ENCODE results near the gene COLGALT1.

COLGALT1 gene

DNA sequence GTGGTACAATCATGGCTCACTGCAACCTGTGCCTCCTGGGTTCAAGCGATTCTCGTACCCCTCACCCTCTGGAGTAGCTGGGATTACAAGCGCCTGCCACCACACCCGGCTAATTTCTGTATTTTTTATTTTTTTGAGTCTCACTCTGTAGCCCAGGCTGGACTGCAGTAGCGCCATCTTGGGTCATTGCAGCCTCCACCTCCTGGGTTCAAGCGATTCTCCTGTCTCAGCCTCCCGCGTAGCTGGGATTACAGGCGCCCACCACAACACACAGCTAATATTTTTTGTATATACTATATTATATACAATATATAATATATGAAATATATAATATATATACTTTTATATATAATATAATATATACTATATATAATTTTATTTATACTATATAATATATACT is 52.5 kb downstream of the COLGALT1 start:
- TF ChIP-seq, protein P1, sequence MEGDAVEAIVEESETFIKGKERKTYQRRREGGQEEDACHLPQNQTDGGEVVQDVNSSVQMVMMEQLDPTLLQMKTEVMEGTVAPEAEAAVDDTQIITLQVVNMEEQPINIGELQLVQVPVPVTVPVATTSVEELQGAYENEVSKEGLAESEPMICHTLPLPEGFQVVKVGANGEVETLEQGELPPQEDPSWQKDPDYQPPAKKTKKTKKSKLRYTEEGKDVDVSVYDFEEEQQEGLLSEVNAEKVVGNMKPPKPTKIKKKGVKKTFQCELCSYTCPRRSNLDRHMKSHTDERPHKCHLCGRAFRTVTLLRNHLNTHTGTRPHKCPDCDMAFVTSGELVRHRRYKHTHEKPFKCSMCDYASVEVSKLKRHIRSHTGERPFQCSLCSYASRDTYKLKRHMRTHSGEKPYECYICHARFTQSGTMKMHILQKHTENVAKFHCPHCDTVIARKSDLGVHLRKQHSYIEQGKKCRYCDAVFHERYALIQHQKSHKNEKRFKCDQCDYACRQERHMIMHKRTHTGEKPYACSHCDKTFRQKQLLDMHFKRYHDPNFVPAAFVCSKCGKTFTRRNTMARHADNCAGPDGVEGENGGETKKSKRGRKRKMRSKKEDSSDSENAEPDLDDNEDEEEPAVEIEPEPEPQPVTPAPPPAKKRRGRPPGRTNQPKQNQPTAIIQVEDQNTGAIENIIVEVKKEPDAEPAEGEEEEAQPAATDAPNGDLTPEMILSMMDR (IDR thresholded peaks at IDR 0.05; ENCODE audit: control insufficient read depth, insufficient read depth, low read depth, low read length, missing control alignments), result no peak
- no peak overlapping the region for H3K4me3 ChIP-seq (ENCODE audit: control insufficient read depth, low read depth, low read length)
- DNase-seq (ENCODE audit: low read depth), result no peak

GRCh38 chr19:17610384-17610783 is 54.9 kb downstream of the COLGALT1 start:
- no peak for DNase-seq (ENCODE audit: low read depth)
- TF ChIP-seq, protein P1 (IDR thresholded peaks at IDR 0.05; ENCODE audit: control insufficient read depth, insufficient read depth, low read depth, low read length, missing control alignments), result no peak
- H3K4me3 ChIP-seq (ENCODE audit: control insufficient read depth, low read depth, low read length), result no peak overlapping the region

- DNase-seq (ENCODE audit: low read depth), result no peak
- H3K4me3 ChIP-seq (ENCODE audit: control insufficient read depth, low read depth, low read length), result no peak overlapping the region
- TF ChIP-seq, protein P1 (IDR thresholded peaks at IDR 0.05; ENCODE audit: control insufficient read depth, insufficient read depth, low read depth, low read length, missing control alignments), result no peak
These were observed 56.2 kb downstream of the COLGALT1 start for GRCh38 chr19:17611462-17612244.

DNA sequence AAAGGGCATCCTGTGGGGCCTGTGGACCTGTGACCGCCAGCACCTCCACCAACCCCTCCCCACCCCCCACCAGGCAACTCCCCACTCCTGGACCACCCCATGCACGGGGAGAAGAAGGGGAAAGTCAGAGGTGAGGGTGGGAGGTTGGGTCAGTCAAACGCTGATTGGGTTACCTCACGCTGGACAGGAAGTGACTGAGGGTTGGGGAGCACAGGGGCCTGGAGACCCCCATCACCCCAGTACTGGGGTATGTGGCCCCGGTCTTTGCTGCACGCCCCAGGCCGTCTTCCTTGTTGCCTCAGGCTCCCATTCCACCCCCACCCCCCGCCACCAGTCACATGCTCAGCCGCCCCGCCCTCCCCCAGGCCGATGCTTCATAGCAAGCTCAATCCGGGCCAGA is 59.0 kb downstream of the COLGALT1 start:
- no peak overlapping the region for H3K4me3 ChIP-seq (ENCODE audit: control insufficient read depth, low read depth, low read length)
- DNase-seq (ENCODE audit: low read depth), result no peak
- TF ChIP-seq, protein P1 (IDR thresholded peaks at IDR 0.05; ENCODE audit: control insufficient read depth, insufficient read depth, low read depth, low read length, missing control alignments), result no peak

GRCh38 chr19:17615889-17616685 is 60.6 kb downstream of the COLGALT1 start:
- DNase-seq (ENCODE audit: low read depth), result no peak
- no peak overlapping the region for H3K4me3 ChIP-seq (ENCODE audit: control insufficient read depth, low read depth, low read length)
- TF ChIP-seq, protein P1 (IDR thresholded peaks at IDR 0.05; ENCODE audit: control insufficient read depth, insufficient read depth, low read depth, low read length, missing control alignments), result no peak

- TF ChIP-seq, protein P1 (IDR thresholded peaks at IDR 0.05; ENCODE audit: control insufficient read depth, insufficient read depth, low read depth, low read length, missing control alignments), result no peak
- no peak overlapping the region for H3K4me3 ChIP-seq (ENCODE audit: control insufficient read depth, low read depth, low read length)
- no peak for DNase-seq (ENCODE audit: low read depth)
These were observed 61.2 kb downstream of the COLGALT1 start for GRCh38 chr19:17616686-17616960.

All from AG09309 (cell line).